Muscle of leg (tissue), 11 donors: ENCODE measurements around the gene MAD1L1. TPM values are rescaled to one million over a fixed set of nuclear protein-coding genes. Genes with fewer than 3 reads are reported as not detected.

Experiments
- DNase-seq: peaks from one replicate; pipeline ENCODE4 v3.0.0; 2013
- H3K27ac ChIP-seq: one replicate; pipeline ENCODE4 v1.5.1; 2013; ENCODE audit warnings: mild to moderate bottlenecking, low read length, control low read depth
- H3K27me3 ChIP-seq: one replicate; pipeline ENCODE4 v1.6.1; 2013; ENCODE audit warnings: low read length; ENCODE audit not compliant: control insufficient read depth, insufficient read depth
- H3K36me3 ChIP-seq: one replicate; pipeline ENCODE4 v1.6.1; 2013; ENCODE audit warnings: low read length; ENCODE audit not compliant: control insufficient read depth, insufficient read depth
- H3K4me1 ChIP-seq: one replicate; pipeline ENCODE4 v1.6.1; 2013; ENCODE audit warnings: low read length; ENCODE audit not compliant: control insufficient read depth, insufficient read depth
- H3K4me3 ChIP-seq: one replicate; pipeline ENCODE4 v1.5.1; 2013; ENCODE audit warnings: low read length, control low read depth
- H3K9me3 ChIP-seq: replicated peaks from 2 replicates; pipeline ENCODE4 v1.6.1; 2013; ENCODE audit warnings: low read depth, low read length; ENCODE audit not compliant: control insufficient read depth
- WGBS: methylation state at CpG from one replicate; pipeline ENCODE4 v1.1.5; 2013; ENCODE audit warnings: missing lambda C conversion rate; ENCODE audit not compliant: insufficient coverage; 5-methylcytosine and 5-hydroxymethylcytosine counted together
- polyA plus RNA-seq, 8 donors: library from polyadenylated mRNA; unstranded; fragments of 120-200 nt; gene quantifications; one replicate each; pipeline versions ENCODE4 v1.2.1 to v1.2.3, GENCODE V29; 2013; ENCODE audit warnings: inconsistent platforms in 1 of 8, low replicate concordance in 1 of 8; ENCODE audit not compliant: insufficient read length in 8 of 8, insufficient read depth in 1 of 8
- total RNA-seq: library from RNA; stranded (reverse); fragments of 120-200 nt; gene quantifications from one replicate; pipeline ENCODE4 v1.2.4, GENCODE V29; 2013

MAD1L1 gene
- total and polyA plus RNA-seq, 9 donors, result 19.1 to 38.7 (median 21.8) TPM

- 80% methylated on average over 5 of the region's 12 CpGs for WGBS
Measured at GRCh38 chr7:1781369-1781768, 451.4 kb downstream of the MAD1L1 start.

GRCh38 chr7:1779445-1779844 is 453.3 kb downstream of the MAD1L1 start:
- Histone ChIP-seq H3K4me1 (no peaks in the 10 kb centered on the region), H3K36me3 (no peaks in the 10 kb centered on the region), H3K27me3 (no peaks in the 10 kb centered on the region), H3K27ac (no peak overlapping the region), H3K4me3 (no peak overlapping the region), H3K9me3 (peaks cover 7% of the 10 kb centered on the region)
- WGBS, result 95% methylated on average over 13 of the region's 14 CpGs
- DNase-seq, result no peak

More at GRCh38 chr7:1781369-1781768, 451.4 kb downstream of the MAD1L1 start:
- H3K9me3 ChIP-seq, result peaks cover 14% of the 10 kb centered on the region
- DNase-seq, result no peak
- no peak overlapping the region for H3K27ac ChIP-seq
- H3K4me1 ChIP-seq, result no peaks in the 10 kb centered on the region
- no peak overlapping the region for H3K4me3 ChIP-seq
- H3K27me3 ChIP-seq, result no peaks in the 10 kb centered on the region
- H3K36me3 ChIP-seq, result no peaks in the 10 kb centered on the region

- WGBS, result 86% methylated on average over 4 of the region's 6 CpGs
- no peaks in the 10 kb centered on the region for H3K4me1 ChIP-seq
Measured at GRCh38 chr7:1777122-1777521, 455.6 kb downstream of the MAD1L1 start.

GRCh38 chr7:1775389-1775788 is 457.4 kb downstream of the MAD1L1 start:
- DNase-seq, result no peak
- Histone ChIP-seq H3K4me1 (no peaks in the 10 kb centered on the region), H3K9me3 (peaks cover 7% of the 10 kb centered on the region), H3K4me3 (no peak overlapping the region), H3K36me3 (no peaks in the 10 kb centered on the region), H3K27me3 (no peaks in the 10 kb centered on the region), H3K27ac (no peak overlapping the region)
- WGBS, result no CpG with 5 or more reads among the region's 4 CpGs

More at GRCh38 chr7:1777122-1777521, 455.6 kb downstream of the MAD1L1 start:
- Histone ChIP-seq H3K36me3 (no peaks in the 10 kb centered on the region), H3K27me3 (no peaks in the 10 kb centered on the region), H3K9me3 (peaks cover 7% of the 10 kb centered on the region), H3K27ac (no peak overlapping the region), H3K4me3 (no peak overlapping the region)
- DNase-seq, result no peak

- Histone ChIP-seq H3K4me3 (no peak overlapping the region), H3K4me1 (no peaks in the 10 kb centered on the region), H3K36me3 (no peaks in the 10 kb centered on the region), H3K9me3 (no peaks in the 10 kb centered on the region), H3K27ac (no peak overlapping the region), H3K27me3 (no peaks in the 10 kb centered on the region)
- DNase-seq, result no peak
- 100% methylated on average over 1 of the region's 6 CpGs for WGBS
Measured at GRCh38 chr7:1770331-1770730, 462.4 kb downstream of the MAD1L1 start.

- no peak for DNase-seq
- H3K27me3 ChIP-seq, result no peaks in the 10 kb centered on the region
- no peak overlapping the region for H3K27ac ChIP-seq
- no peaks in the 10 kb centered on the region for H3K4me1 ChIP-seq
- WGBS, result 94% methylated on average over 52 of the region's 54 CpGs
- H3K9me3 ChIP-seq, result no peaks in the 10 kb centered on the region
- H3K36me3 ChIP-seq, result no peaks in the 10 kb centered on the region
- H3K4me3 ChIP-seq, result no peak overlapping the region
Measured at GRCh38 chr7:1769286-1770200, 463.2 kb downstream of the MAD1L1 start.

- Histone ChIP-seq H3K36me3 (no peaks in the 10 kb centered on the region), H3K27me3 (no peaks in the 10 kb centered on the region), H3K9me3 (peaks cover 4% of the 10 kb centered on the region), H3K27ac (no peak overlapping the region), H3K4me1 (no peaks in the 10 kb centered on the region), H3K4me3 (no peak overlapping the region)
- WGBS, result 90% methylated on average over 4 of the region's 7 CpGs
- DNase-seq, result no peak
Measured at GRCh38 chr7:1768832-1769231, 463.9 kb downstream of the MAD1L1 start.

GRCh38 chr7:1767524-1767923 is 465.2 kb downstream of the MAD1L1 start:
- Histone ChIP-seq H3K9me3 (peaks cover 14% of the 10 kb centered on the region), H3K27ac (no peak overlapping the region), H3K36me3 (no peaks in the 10 kb centered on the region), H3K4me1 (no peaks in the 10 kb centered on the region), H3K27me3 (peaks cover 2% of the 10 kb centered on the region), H3K4me3 (no peak overlapping the region)
- no CpG with 5 or more reads among the region's 10 CpGs for WGBS
- no peak for DNase-seq

Other genes with a start within 250 kb of the MAD1L1 start
- gene MRM2, start 9.3 kb upstream of the MAD1L1 start, total RNA-seq, result 26.7 TPM
- 10 to 100 TPM; 21.1 to 26.7 (median 25.1) TPM for gene MRM2, start 9.3 kb upstream of the MAD1L1 start, polyA plus RNA-seq
- gene NUDT1, start 9.3 kb upstream of the MAD1L1 start, total RNA-seq, result 29.7 TPM
- 10 to 100 TPM; 17.3 to 29.8 (median 22.9) TPM for gene NUDT1, start 9.3 kb upstream of the MAD1L1 start, polyA plus RNA-seq
- gene SNX8, start 81.5 kb upstream of the MAD1L1 start, total RNA-seq, result 12.1 TPM
- gene SNX8, start 81.5 kb upstream of the MAD1L1 start, polyA plus RNA-seq, result 10 to 100 TPM; 14.8 to 29.3 (median 24.1) TPM
- 94.4 TPM for gene EIF3B, start 121.9 kb upstream of the MAD1L1 start, total RNA-seq
- 100 to 1,000 TPM in 4 of 8 donors, 10 to 100 TPM in 4; 92.7 to 116 (median 99.6) TPM for gene EIF3B, start 121.9 kb upstream of the MAD1L1 start, polyA plus RNA-seq
- gene CHST12, start 170.7 kb upstream of the MAD1L1 start, total RNA-seq, result 5.7 TPM
- gene CHST12, start 170.7 kb upstream of the MAD1L1 start, polyA plus RNA-seq, result 10 to 100 TPM in 6 of 8 donors, 1 to 10 TPM in 2; 9.0 to 13.8 (median 12.3) TPM
- gene GRIFIN, start 243.5 kb upstream of the MAD1L1 start, total RNA-seq, result not detected
- gene GRIFIN, start 243.5 kb upstream of the MAD1L1 start, polyA plus RNA-seq, result under 1 TPM in 1 of 8 donors, not detected in 7; 0.19 TPM